Rectal smooth muscle tissue (tissue), 1 donor: ENCODE measurements around the gene CAND2.
"Not testable (repeated sequence)": the region's sequence is repeated elsewhere in the genome, so short reads cannot be mapped to it uniquely, and the experiment has no call there.

Experiments
- H3K27ac ChIP-seq: one replicate; pipeline ENCODE4 v1.7.0; 2013; ENCODE audit warnings: low read depth, low read length, inconsistent platforms
- H3K27me3 ChIP-seq: one replicate; pipeline ENCODE4 v1.7.0; 2013; ENCODE audit warnings: low read length; ENCODE audit not compliant: control insufficient read depth, insufficient read depth
- H3K36me3 ChIP-seq: one replicate; pipeline ENCODE4 v1.7.0; 2013; ENCODE audit warnings: low read length; ENCODE audit not compliant: control insufficient read depth, insufficient read depth
- H3K4me1 ChIP-seq: one replicate; pipeline ENCODE4 v1.7.0; 2013; ENCODE audit warnings: low read length; ENCODE audit not compliant: control insufficient read depth, insufficient read depth
- H3K4me3 ChIP-seq: one replicate; pipeline ENCODE4 v1.7.0; 2013; ENCODE audit warnings: low read length
- H3K9ac ChIP-seq: one replicate; pipeline ENCODE4 v1.7.0; 2013; ENCODE audit warnings: low read length

The CAND2 gene

GRCh38 chr3:12829886-12830784 lies 33.7 kb downstream of the CAND2 start:
- Histone ChIP-seq H3K9ac (no peak overlapping the region), H3K36me3 (peaks cover 24% of the 10 kb centered on the region), H3K4me1 (no peaks in the 10 kb centered on the region), H3K4me3 (no peak overlapping the region), H3K27ac (no peak overlapping the region), H3K27me3 (no peaks in the 10 kb centered on the region)

DNA sequence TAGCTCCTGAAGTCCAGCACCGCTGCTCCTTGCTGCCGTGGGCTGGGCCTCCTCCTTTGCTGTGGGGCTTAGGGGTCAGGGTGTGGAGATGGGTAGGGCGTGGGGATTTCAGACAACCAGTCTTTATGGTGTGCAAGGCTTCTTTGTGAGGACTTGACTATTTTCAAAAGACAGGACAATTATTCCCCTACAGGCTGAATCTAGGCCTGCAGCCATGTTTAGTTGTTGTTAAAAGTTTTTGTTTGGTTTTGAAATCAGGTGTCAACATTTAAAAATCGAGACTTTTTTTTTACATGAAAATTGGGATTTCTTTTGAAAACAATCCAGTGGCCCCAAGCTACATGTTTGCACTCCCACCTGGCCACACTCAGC lies 34.3 kb downstream of the CAND2 start:
- H3K4me3 ChIP-seq = no peak overlapping the region
- no peak overlapping the region for H3K9ac ChIP-seq
- peaks cover 29% of the 10 kb centered on the region for H3K36me3 ChIP-seq
- H3K27me3 ChIP-seq = no peaks in the 10 kb centered on the region
- H3K27ac ChIP-seq = no peak overlapping the region
- no peaks in the 10 kb centered on the region for H3K4me1 ChIP-seq

GRCh38 chr3:12831301-12831866 lies 34.9 kb downstream of the CAND2 start:
- Histone ChIP-seq H3K36me3 (peaks cover 32% of the 10 kb centered on the region), H3K27me3 (no peaks in the 10 kb centered on the region), H3K9ac (no peak overlapping the region), H3K27ac (no peak overlapping the region), H3K4me1 (no peaks in the 10 kb centered on the region), H3K4me3 (no peak overlapping the region)

DNA sequence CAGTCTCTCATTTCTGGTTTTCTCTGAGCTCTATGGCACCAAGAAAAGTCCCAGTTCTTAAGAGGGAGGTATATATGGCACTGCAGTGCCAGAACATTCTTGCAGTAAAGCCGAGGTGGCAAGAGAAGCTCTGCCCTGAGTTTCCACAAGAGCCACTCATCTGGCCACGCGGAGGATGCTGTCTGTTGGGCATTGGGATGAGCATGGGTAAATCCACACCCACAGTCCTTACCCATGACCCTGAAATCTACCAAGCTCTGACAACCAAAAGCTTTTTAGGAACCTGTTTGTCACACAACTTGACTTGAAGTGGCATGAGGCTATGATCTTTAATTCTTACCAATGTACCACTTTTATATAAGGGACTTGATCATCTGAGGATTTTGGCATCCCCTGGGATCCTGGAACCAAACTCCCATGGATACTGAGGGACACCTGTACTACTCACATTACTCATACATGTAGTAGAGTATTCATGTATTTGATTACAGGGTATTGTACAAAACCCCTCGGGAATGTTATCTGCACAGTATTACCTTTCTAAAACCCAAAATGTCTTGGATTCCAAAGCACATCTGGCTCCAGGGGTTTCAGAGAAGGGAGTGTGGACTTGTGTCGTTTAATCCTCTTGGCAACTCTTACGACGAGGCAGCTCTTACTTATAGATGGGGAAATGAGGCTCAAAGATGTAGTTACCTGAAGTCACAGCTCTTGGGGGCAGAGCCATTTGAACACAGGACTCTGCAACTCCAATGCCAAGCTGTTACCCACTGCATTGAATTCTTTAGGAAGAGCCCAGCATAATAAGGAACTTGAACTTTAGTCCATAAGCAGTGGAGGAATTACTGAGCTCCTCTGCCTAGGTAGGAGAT lies 36.1 kb downstream of the CAND2 start:
- Histone ChIP-seq H3K36me3 (peaks cover 36% of the 10 kb centered on the region), H3K27ac (no peak overlapping the region), H3K9ac (no peak overlapping the region), H3K4me1 (no peaks in the 10 kb centered on the region), H3K27me3 (no peaks in the 10 kb centered on the region), H3K4me3 (no peak overlapping the region)

DNA sequence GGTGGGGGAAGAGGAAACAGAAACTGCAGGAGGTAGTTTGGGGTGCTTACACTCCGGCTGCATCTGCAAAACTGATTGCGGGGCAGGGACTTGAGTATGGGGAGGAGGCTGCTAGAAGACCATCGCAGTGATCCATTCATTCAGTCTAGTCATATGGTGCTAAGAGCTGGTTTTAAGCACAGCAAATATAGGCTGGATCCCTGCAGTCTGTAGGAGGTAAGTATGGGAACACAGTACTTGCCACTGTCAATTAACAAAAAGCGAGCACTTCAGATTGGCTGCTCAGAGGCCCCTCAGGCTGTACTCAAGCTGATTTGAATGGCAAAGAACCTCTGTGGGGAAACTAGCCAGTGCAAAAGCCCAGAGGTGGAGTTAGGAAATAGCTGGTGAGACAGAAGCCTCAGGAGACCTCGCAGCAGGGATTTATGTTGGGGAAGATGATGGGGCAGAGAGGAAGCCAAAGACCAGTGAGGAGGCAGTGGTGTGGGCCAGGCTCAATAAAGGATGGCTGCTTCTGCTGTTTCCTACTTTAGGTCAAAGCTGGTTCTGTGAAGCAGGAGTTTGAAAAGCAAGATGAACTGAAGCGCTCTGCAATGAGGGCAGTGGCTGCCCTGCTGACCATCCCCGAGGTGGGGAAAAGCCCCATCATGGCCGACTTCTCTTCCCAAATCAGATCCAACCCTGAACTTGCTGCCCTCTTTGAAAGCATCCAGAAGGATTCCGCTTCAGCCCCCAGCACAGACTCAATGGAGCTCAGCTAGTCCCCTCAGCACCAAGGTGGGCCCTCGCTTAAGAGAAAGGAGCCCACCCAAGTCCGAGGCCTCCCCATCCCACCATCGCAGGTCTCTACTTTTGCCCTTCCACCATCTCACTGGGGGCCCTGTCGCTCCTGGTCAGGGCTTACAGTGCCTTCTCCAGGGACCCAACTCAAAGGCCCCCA lies 37.0 kb downstream of the CAND2 start:
- Histone ChIP-seq H3K27ac (no peak overlapping the region), H3K36me3 (peaks cover 39% of the 10 kb centered on the region), H3K4me1 (peaks cover 2% of the 10 kb centered on the region), H3K9ac (no peak overlapping the region), H3K27me3 (no peaks in the 10 kb centered on the region), H3K4me3 (no peak overlapping the region)

DNA sequence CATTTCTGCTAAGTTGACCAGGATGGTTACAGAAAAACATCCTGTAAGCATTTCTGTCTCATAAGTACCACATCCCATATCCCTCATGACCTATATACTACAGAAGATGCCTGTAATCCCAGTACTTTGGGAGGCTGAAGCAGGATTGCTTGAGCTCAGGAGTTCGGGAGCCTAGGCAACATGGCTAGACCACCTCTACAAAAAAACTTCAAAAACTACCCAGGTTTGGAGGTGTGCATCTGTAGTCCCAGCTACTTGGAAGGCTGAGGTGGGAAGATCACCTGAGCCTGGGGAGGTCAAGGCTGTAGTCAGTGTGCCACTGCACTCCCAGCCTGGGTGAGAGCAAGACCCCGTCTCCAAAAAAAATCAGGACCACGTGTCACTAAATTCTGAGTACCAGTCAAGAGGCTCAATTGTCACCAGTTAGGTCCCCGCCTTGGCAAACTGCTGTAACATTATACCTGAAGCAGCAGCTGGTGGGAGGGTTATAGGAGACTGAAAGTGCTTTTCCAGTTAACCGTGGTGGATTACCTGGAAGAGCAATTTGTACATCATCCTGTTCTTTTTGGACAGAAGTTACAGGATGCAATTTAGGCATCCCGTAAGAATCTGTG lies 38.7 kb downstream of the CAND2 start:
- no peaks in the 10 kb centered on the region for H3K27me3 ChIP-seq
- no peak overlapping the region for H3K9ac ChIP-seq
- H3K4me3 ChIP-seq = no peak overlapping the region
- H3K4me1 ChIP-seq = peaks cover 7% of the 10 kb centered on the region
- peaks cover 48% of the 10 kb centered on the region for H3K36me3 ChIP-seq
- H3K27ac ChIP-seq = no peak overlapping the region

- Histone ChIP-seq H3K9ac (no peak overlapping the region), H3K27me3 (no peaks in the 10 kb centered on the region), H3K4me3 (no peak overlapping the region), H3K27ac (no peak overlapping the region), H3K36me3 (peaks cover 35% of the 10 kb centered on the region), H3K4me1 (peaks cover 12% of the 10 kb centered on the region)
These were observed 41.0 kb downstream of the CAND2 start for GRCh38 chr3:12837295-12837986.

DNA sequence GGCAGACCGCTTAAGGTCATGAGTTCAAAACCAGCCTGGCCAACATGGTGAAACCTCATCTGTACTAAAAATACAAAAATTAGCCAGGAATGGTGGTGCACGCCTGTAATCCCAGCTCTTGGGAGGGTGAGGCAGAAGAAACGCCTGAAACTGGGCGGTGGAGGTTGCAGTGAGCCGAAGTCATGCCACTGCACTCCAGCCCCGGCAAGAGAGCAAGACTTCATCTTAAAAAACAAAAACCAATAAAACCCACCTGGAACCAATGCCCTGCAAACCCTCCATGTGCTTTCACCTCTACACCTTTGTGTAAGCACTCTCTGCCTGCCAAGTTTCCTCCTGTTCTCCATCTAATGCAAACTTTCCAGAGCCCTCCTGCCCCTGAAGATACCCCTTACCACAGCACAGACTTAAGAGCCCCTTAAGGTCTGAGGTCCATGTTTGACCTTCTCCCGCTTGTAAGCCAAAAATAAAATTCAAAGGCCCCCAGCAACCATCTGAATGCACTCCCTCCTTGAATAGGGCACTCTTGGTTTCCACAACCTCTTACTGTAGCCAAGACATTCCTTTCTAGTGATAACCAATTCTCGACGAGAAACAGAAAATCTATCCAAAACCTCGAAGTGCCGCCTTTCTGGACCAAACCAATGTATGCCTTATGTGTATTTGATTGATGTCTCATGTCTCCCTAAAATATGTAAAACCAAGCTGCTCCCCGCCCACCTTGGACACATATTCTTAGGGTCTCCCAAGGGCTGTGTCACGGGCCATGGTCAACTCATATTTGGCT lies 41.9 kb downstream of the CAND2 start:
- Histone ChIP-seq H3K4me1 (peaks cover 12% of the 10 kb centered on the region), H3K4me3 (no peak overlapping the region), H3K36me3 (peaks cover 35% of the 10 kb centered on the region), H3K9ac (no peak overlapping the region), H3K27ac (no peak overlapping the region), H3K27me3 (no peaks in the 10 kb centered on the region)

- H3K9ac ChIP-seq = no peak overlapping the region
- peaks cover 29% of the 10 kb centered on the region for H3K36me3 ChIP-seq
- H3K4me1 ChIP-seq = peaks cover 12% of the 10 kb centered on the region
- H3K27ac ChIP-seq = no peak overlapping the region
- H3K4me3 ChIP-seq = peak overlapping the region; percentile 78
- no peaks in the 10 kb centered on the region for H3K27me3 ChIP-seq
These were observed 42.9 kb downstream of the CAND2 start for GRCh38 chr3:12839156-12839946.

DNA sequence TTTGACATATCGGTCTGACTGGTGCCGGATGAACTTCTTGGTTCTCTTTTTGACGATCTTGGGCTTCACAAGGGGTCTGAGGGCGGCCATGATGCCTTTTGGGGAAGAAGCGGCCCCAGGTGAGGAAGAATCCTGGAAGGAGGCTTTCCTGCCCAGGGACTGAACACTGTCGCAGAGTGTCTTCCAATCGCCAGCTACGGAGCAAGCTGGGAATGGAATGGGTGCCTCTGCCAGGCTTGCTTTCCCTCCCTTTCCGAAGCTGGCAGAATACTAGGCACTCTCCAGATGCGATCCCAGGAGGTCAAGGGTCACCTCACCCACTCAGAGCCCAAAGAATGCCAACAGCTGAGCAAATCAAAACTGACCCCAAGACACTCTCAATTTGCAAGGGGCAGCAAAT lies 43.7 kb downstream of the CAND2 start:
- Histone ChIP-seq H3K4me1 (peaks cover 12% of the 10 kb centered on the region), H3K9ac (peak overlapping the region; percentile 69), H3K36me3 (peaks cover 26% of the 10 kb centered on the region), H3K4me3 (peak overlapping the region; percentile 78)
- H3K27me3 ChIP-seq, H3K27ac ChIP-seq: not testable (repeated sequence)
